IMR-90 (cell line): ENCODE measurements around the gene ISOC2. TPM values are rescaled to one million over a fixed set of nuclear protein-coding genes. Genes with fewer than 3 reads are reported as not detected.

Experiments
- ATAC-seq: fragments of 200-7000 bp; cut with Tn5 transposase; 2 replicates; pipeline ENCODE4 v1.9.1; 2020; ENCODE audit warnings: low read depth, mild to moderate bottlenecking, moderate library complexity
- BruUV-seq: library from RNA; stranded (reverse); fragments of 400-500 nt; replicated peaks from 2 replicates; lab custom pipeline; 2021; lab: Mats Ljungman, UMichigan
- CTCF ChIA-PET: fragments of 300-600 bp; formaldehyde crosslinking; extraction: SDS; loops from one replicate; lab custom pipeline; 2021; ENCODE audit warnings: antibody characterized with exemption; lab: Yijun Ruan, JAX
- POLR2A ChIA-PET: fragments of 300-600 bp; sonication (Branson Sonifier 250); formaldehyde crosslinking; loops from one replicate; lab custom pipeline; 2022; ENCODE audit warnings: antibody characterized with exemption; ENCODE audit not compliant: unreplicated experiment; lab: Charles Lee
- DNase-seq: peaks from one replicate; pipeline ENCODE4 v3.0.0; 2013
- H2AFZ ChIP-seq: replicated peaks from 2 replicates; pipeline ENCODE3; 2013; ENCODE audit warnings: low read length, mild to moderate bottlenecking; ENCODE audit not compliant: poor library complexity
- H2AK5ac ChIP-seq: 2 replicates; pipeline ENCODE4 v1.6.1; 2013; ENCODE audit warnings: low read depth, low read length, inconsistent platforms
- H2AK9ac ChIP-seq: replicated peaks from 2 replicates; pipeline ENCODE3; 2013; ENCODE audit warnings: mild to moderate bottlenecking, low read depth, low read length, moderate library complexity; ENCODE audit not compliant: poor library complexity
- H2BK120ac ChIP-seq: 2 replicates; pipeline ENCODE4 v1.6.1; 2013; ENCODE audit warnings: low read depth, low read length, inconsistent platforms
- H2BK15ac ChIP-seq: 3 replicates; pipeline ENCODE4 v1.6.1; 2013; ENCODE audit warnings: low read depth, low read length, inconsistent platforms
- H2BK20ac ChIP-seq: 2 replicates; pipeline ENCODE4 v1.6.1; 2013; ENCODE audit warnings: low read depth, mild to moderate bottlenecking, inconsistent platforms, low read length, moderate library complexity
- H2BK5ac ChIP-seq: 2 replicates; pipeline ENCODE4 v1.6.1; 2013; ENCODE audit warnings: mild to moderate bottlenecking, low read depth, low read length, inconsistent platforms; ENCODE audit not compliant: poor library complexity, severe bottlenecking
- H3K14ac ChIP-seq: replicated peaks from 2 replicates; pipeline ENCODE4 v1.6.1; 2013; ENCODE audit warnings: low read depth, low read length, inconsistent platforms
- H3K18ac ChIP-seq: 2 replicates; pipeline ENCODE4 v1.6.1; 2013; ENCODE audit warnings: low read depth, low read length, control low read depth
- H3K23ac ChIP-seq: 2 replicates; pipeline ENCODE4 v1.6.1; 2013; ENCODE audit warnings: low read depth, low read length, inconsistent platforms
- H3K27ac ChIP-seq: 2 replicates; pipeline ENCODE4 v1.5.1; 2013; ENCODE audit warnings: mild to moderate bottlenecking, control low read depth, low read length; ENCODE audit not compliant: insufficient read depth
- H3K27me3 ChIP-seq: 2 replicates; pipeline ENCODE4 v1.6.1; 2013; ENCODE audit warnings: low read length; ENCODE audit not compliant: control insufficient read depth, insufficient read depth
- H3K36me3 ChIP-seq: 2 replicates; pipeline ENCODE4 v1.6.1; 2013; ENCODE audit warnings: low read length, mixed read lengths; ENCODE audit not compliant: control insufficient read depth, insufficient read depth
- H3K4ac ChIP-seq: 2 replicates; pipeline ENCODE4 v1.6.1; 2013; ENCODE audit warnings: low read depth, low read length, inconsistent platforms
- H3K4me1 ChIP-seq: 2 replicates; pipeline ENCODE4 v1.6.1; 2013; ENCODE audit warnings: low read length, mixed read lengths; ENCODE audit not compliant: control insufficient read depth, insufficient read depth
- H3K4me2 ChIP-seq: 2 replicates; pipeline ENCODE4 v1.6.1; 2013; ENCODE audit warnings: low read depth, mild to moderate bottlenecking, control low read depth, low read length, moderate library complexity
- H3K4me3 ChIP-seq: 2 replicates; pipeline ENCODE4 v1.5.1; 2013; ENCODE audit warnings: low read depth, mild to moderate bottlenecking, control low read depth, low read length, moderate library complexity; ENCODE audit not compliant: insufficient read depth
- H3K56ac ChIP-seq: 2 replicates; pipeline ENCODE4 v1.6.1; 2013; ENCODE audit warnings: low read length, inconsistent platforms; ENCODE audit not compliant: insufficient read depth; ENCODE audit errors: extremely low read depth
- H3K79me1 ChIP-seq, 2 experiments: 2 replicates each; pipeline ENCODE4 v1.6.1; 2013; ENCODE audit warnings: low read length in 2 of 2, inconsistent platforms in 1 of 2, low read depth in 1 of 2
- H3K9ac ChIP-seq: 2 replicates; pipeline ENCODE4 v1.6.1; 2013; ENCODE audit warnings: low read depth, low read length, control low read depth
- H3K9me1 ChIP-seq: 2 replicates; pipeline ENCODE4 v1.6.1; 2013; ENCODE audit warnings: low read length, inconsistent platforms; ENCODE audit not compliant: insufficient read depth
- H3K9me3 ChIP-seq: 2 replicates; pipeline ENCODE4 v1.6.1; 2013; ENCODE audit warnings: low read length; ENCODE audit not compliant: control insufficient read depth, insufficient read depth
- H4K20me1 ChIP-seq: 2 replicates; pipeline ENCODE4 v1.6.1; 2013; ENCODE audit warnings: low read length, inconsistent platforms; ENCODE audit not compliant: insufficient read depth
- H4K5ac ChIP-seq: 2 replicates; pipeline ENCODE4 v1.6.1; 2013; ENCODE audit warnings: mild to moderate bottlenecking, low read depth, low read length, control low read depth
- H4K8ac ChIP-seq, 2 experiments: 2 replicates each; pipeline ENCODE4 v1.6.1; 2013; ENCODE audit warnings: low read depth in 2 of 2, low read length in 2 of 2, control low read depth in 1 of 2, inconsistent platforms in 1 of 2
- H4K91ac ChIP-seq: 2 replicates; pipeline ENCODE4 v1.6.1; 2013; ENCODE audit warnings: low read depth, low read length, inconsistent platforms; ENCODE audit not compliant: insufficient read depth
- BHLHE40 ChIP-seq: fragments of 150-350 bp; IDR thresholded peaks from 2 replicates; pipeline ENCODE4 v1.6.1; 2016; ENCODE audit warnings: mild to moderate bottlenecking, low read depth, low read length
- CEBPB ChIP-seq: IDR thresholded peaks from 2 replicates; pipeline ENCODE4 v1.6.1; 2012; ENCODE audit warnings: low read depth, low read length, improper control_type of control experiment
- CHD1 ChIP-seq: IDR thresholded peaks from 2 replicates; pipeline ENCODE4 v1.6.1; 2012; ENCODE audit warnings: low read depth, low read length, improper control_type of control experiment
- FOS ChIP-seq: fragments of 150-350 bp; IDR thresholded peaks from 2 replicates; pipeline ENCODE4 v1.6.1; 2016; ENCODE audit warnings: low read depth, low read length
- MAFK ChIP-seq: IDR thresholded peaks from 2 replicates; pipeline ENCODE4 v1.6.1; 2012; ENCODE audit warnings: low read depth, low read length, improper control_type of control experiment
- MAZ ChIP-seq: IDR thresholded peaks from 2 replicates; pipeline ENCODE4 v1.6.1; 2012; ENCODE audit warnings: low read depth, mild to moderate bottlenecking, low read length, improper control_type of control experiment, moderate library complexity, borderline replicate concordance
- MXI1 ChIP-seq: IDR thresholded peaks from 2 replicates; pipeline ENCODE4 v1.6.1; 2012; ENCODE audit warnings: low read depth, mild to moderate bottlenecking, low read length, moderate library complexity, borderline replicate concordance
- POLR2A ChIP-seq: IDR thresholded peaks from 2 replicates; pipeline ENCODE4 v1.6.1; 2012; ENCODE audit warnings: mild to moderate bottlenecking, low read depth, low read length
- RAD21 ChIP-seq: IDR thresholded peaks from 2 replicates; pipeline ENCODE4 v1.6.1; 2012; ENCODE audit warnings: low read length, improper control_type of control experiment
- RCOR1 ChIP-seq: IDR thresholded peaks from 2 replicates; pipeline ENCODE4 v1.6.1; 2012; ENCODE audit warnings: mild to moderate bottlenecking, low read length, improper control_type of control experiment; ENCODE audit not compliant: insufficient replicate concordance
- RFX5 ChIP-seq: IDR thresholded peaks from 2 replicates; pipeline ENCODE4 v1.8.0; 2012; ENCODE audit warnings: low read depth, mild to moderate bottlenecking, low read length, moderate library complexity
- SMC3 ChIP-seq: fragments of 150-350 bp; IDR thresholded peaks from 2 replicates; pipeline ENCODE4 v1.6.1; 2016; ENCODE audit warnings: low read depth, mild to moderate bottlenecking, antibody characterized with exemption, low read length, moderate library complexity
- USF2 ChIP-seq: fragments of 150-350 bp; IDR thresholded peaks from 2 replicates; pipeline ENCODE4 v1.6.1; 2017; ENCODE audit warnings: mild to moderate bottlenecking, antibody characterized with exemption, low read length, low read depth
- WGBS, 2 experiments: methylation state at CpG; one replicate each; pipeline versions ENCODE4 v1.1.5 to v1.1.7; 2013; ENCODE audit warnings: missing lambda C conversion rate in 2 of 2; ENCODE audit not compliant: insufficient read length in 1 of 2; ENCODE audit errors: extremely low coverage in 2 of 2; 5-methylcytosine and 5-hydroxymethylcytosine counted together
- dilution Hi-C: fragments of 300-500 bp; cut with HindIII; formaldehyde crosslinking; loops from one replicate; pipeline ENCODE4 v1.14.3; 2018; ENCODE audit warnings: low sequenced_read_pairs; ENCODE audit not compliant: unreplicated experiment
- in situ Hi-C: fragments of 300-500 bp; cut with MboI; formaldehyde crosslinking; loops from 3 replicates; pipeline ENCODE4 v1.14.3; 2019; ENCODE audit warnings: low sequenced_read_pairs, inconsistent platforms, mixed read lengths
- intact Hi-C: fragments of 100-400 bp; cut with micrococcal nuclease; formaldehyde crosslinking; loops from 2 replicates; pipeline ENCODE4 v1.10.0; 2022
- polyA plus RNA-seq, 3 experiments: library from polyadenylated mRNA; depleted of rRNA; stranded (reverse); fragments of >200 nt; gene quantifications; 2 replicates each; pipeline ENCODE4 v1.2.3, GENCODE V29; 2012; ENCODE audit warnings: low replicate concordance in 1 of 3
- total RNA-seq: library from RNA; depleted of rRNA; stranded (reverse); fragments of >200 nt; gene quantifications from 2 replicates; pipeline ENCODE4 v1.2.3, GENCODE V29; 2012

ISOC2 gene
- total and polyA plus RNA-seq, 2 of the 4 experiments (the other 2 are of a cell fraction) = 56.1 to 82.1 TPM

DNA sequence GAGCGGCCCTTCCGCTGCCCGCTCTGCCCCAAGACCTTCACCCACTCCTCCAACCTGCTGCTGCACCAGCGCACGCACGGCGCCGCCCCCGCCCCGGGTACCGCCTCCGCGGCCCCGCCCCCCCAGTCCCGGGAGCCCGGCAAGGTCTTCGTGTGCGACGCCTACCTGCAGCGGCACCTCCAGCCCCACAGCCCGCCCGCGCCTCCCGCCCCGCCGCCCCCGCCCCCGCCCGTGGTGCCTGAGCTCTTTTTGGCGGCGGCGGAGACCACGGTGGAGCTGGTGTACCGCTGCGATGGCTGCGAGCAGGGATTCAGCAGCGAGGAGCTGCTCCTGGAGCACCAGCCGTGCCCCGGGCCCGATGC is 20.3 kb upstream of the ISOC2 start:
- peaks cover 19 to 59% of the 10 kb centered on the region in 2 experiments for H3K79me1 ChIP-seq
- H2BK20ac ChIP-seq = no peak overlapping the region
- ChIA-PET POLR2A (no interaction called here), CTCF (no interaction called here)
- 69% methylated on average over 8 of the region's 40 CpGs; no CpG with 5 or more reads in 1 of the 2 experiments for WGBS, 2 experiments
- dilution Hi-C loops = no loop called here
- H2BK5ac ChIP-seq = no peak overlapping the region
- H2BK15ac ChIP-seq = no peak overlapping the region
- no peak overlapping the region for H3K18ac ChIP-seq
- H2AK5ac ChIP-seq = no peak overlapping the region
- no peaks in the 10 kb centered on the region for H3K9me3 ChIP-seq
- no peak overlapping the region for H2AFZ ChIP-seq
- no TSS peak for BruUV-seq
- peaks cover 12% of the 10 kb centered on the region; the same call in 1 of the 2 replicates for H3K36me3 ChIP-seq
- in situ Hi-C loops = loop anchor here (25.0 kb wide), 1 partner anchor 1019 kb away; the partner anchor contains the start of genes CDC42EP5 and LENG9
- no peak overlapping the region for H2AK9ac ChIP-seq
- H3K14ac ChIP-seq = no peak overlapping the region
- no peak overlapping the region for H4K8ac ChIP-seq
- no peak for DNase-seq
- peaks cover 17% of the 10 kb centered on the region for H3K4me1 ChIP-seq
- no peak overlapping the region for H3K4ac ChIP-seq
- H3K56ac ChIP-seq = no peak overlapping the region
- no peak overlapping the region for H3K23ac ChIP-seq
- no peak overlapping the region for H3K4me3 ChIP-seq
- H4K91ac ChIP-seq = no peak overlapping the region
- ATAC-seq = no peak
- no peak overlapping the region for H3K4me2 ChIP-seq
- peaks cover 14% of the 10 kb centered on the region for H3K9me1 ChIP-seq
- H2BK120ac ChIP-seq = no peak overlapping the region
- intact Hi-C loops = no loop called here
- H4K5ac ChIP-seq = no peak overlapping the region
- H3K27ac ChIP-seq = no peak overlapping the region
- no peaks in the 10 kb centered on the region; the same call in 1 of the 2 replicates for H4K20me1 ChIP-seq
- TF ChIP-seq RCOR1 = no peak
- TF ChIP-seq BHLHE40 = no peak
- no peak for TF ChIP-seq MAZ
- no peak for TF ChIP-seq USF2
- no peak for TF ChIP-seq RAD21
- TF ChIP-seq MXI1 = no peak
- no peak for TF ChIP-seq CEBPB
- no peak for TF ChIP-seq SMC3
- no peak for TF ChIP-seq CHD1
- no peak for TF ChIP-seq MAFK
- TF ChIP-seq FOS = no peak
- TF ChIP-seq RFX5 = no peak
- TF ChIP-seq POLR2A = no peak
- no peak overlapping the region for H3K9ac ChIP-seq
- H3K27me3 ChIP-seq = no peaks in the 10 kb centered on the region
